ENCODE data around the gene ADGRE2. TPM values are rescaled to one million over a fixed set of nuclear protein-coding genes. Genes with fewer than 3 reads are reported as not detected.

Gene ADGRE2
- total RNA-seq, 4 donors from 2014 or later = 8.1 to 14.3 (median 12.9) TPM

- no peak for DNase-seq (ENCODE audit: low spot score in 2 of 2)
- H3K27me3 ChIP-seq = no peaks in the 10 kb centered on the region
- no peak for TF ChIP-seq POLR2A (IDR thresholded peaks at IDR 0.05)
- TF ChIP-seq POLR2AphosphoS5 (IDR thresholded peaks at IDR 0.05) = no peak
- no peak for TF ChIP-seq EP300 (IDR thresholded peaks at IDR 0.05)
- TF ChIP-seq CTCF (IDR thresholded peaks at IDR 0.05) = no peak
- H3K4me3 ChIP-seq = no peak overlapping the region
- 49% methylated on average over 9 of the region's 9 CpGs for WGBS
- H3K4me1 ChIP-seq = no peaks in the 10 kb centered on the region
- no peak overlapping the region for H3K27ac ChIP-seq
- no peaks in the 10 kb centered on the region for H3K36me3 ChIP-seq
- no peaks in the 10 kb centered on the region for H3K9me3 ChIP-seq
Measured at GRCh38 chr19:14809272-14810057, 31.1 kb upstream of the ADGRE2 start.

GRCh38 chr19:14804765-14805164 lies 26.4 kb upstream of the ADGRE2 start:
- H3K27me3 ChIP-seq = no peaks in the 10 kb centered on the region
- H3K4me1 ChIP-seq = no peaks in the 10 kb centered on the region
- H3K27ac ChIP-seq = no peak overlapping the region
- TF ChIP-seq POLR2AphosphoS5 (IDR thresholded peaks at IDR 0.05) = no peak
- TF ChIP-seq POLR2A (IDR thresholded peaks at IDR 0.05) = no peak
- TF ChIP-seq EP300 (IDR thresholded peaks at IDR 0.05) = no peak
- TF ChIP-seq CTCF (IDR thresholded peaks at IDR 0.05) = no peak
- H3K9me3 ChIP-seq = no peaks in the 10 kb centered on the region
- H3K4me3 ChIP-seq = no peak overlapping the region
- DNase-seq (ENCODE audit: low spot score in 2 of 2) = no peak
- WGBS = 77% methylated on average over 3 of the region's 3 CpGs
- H3K36me3 ChIP-seq = no peaks in the 10 kb centered on the region

GRCh38 chr19:14798760-14799159 lies 20.4 kb upstream of the ADGRE2 start:
- Histone ChIP-seq H3K4me3 (no peak overlapping the region), H3K9me3 (no peaks in the 10 kb centered on the region), H3K27ac (no peak overlapping the region), H3K4me1 (no peaks in the 10 kb centered on the region), H3K36me3 (no peaks in the 10 kb centered on the region), H3K27me3 (no peaks in the 10 kb centered on the region)
- TF ChIP-seq EP300 (IDR thresholded peaks at IDR 0.05) = no peak
- TF ChIP-seq POLR2AphosphoS5 (IDR thresholded peaks at IDR 0.05) = no peak
- TF ChIP-seq CTCF (IDR thresholded peaks at IDR 0.05) = no peak
- WGBS = 81% methylated on average over 5 of the region's 5 CpGs
- DNase-seq (ENCODE audit: low spot score in 2 of 2) = no peak

GRCh38 chr19:14796021-14796420 lies 17.7 kb upstream of the ADGRE2 start:
- 96% methylated on average over 11 of the region's 11 CpGs for WGBS

More at GRCh38 chr19:14796021-14796420, 17.7 kb upstream of the ADGRE2 start:
- Histone ChIP-seq H3K9me3 (no peaks in the 10 kb centered on the region), H3K4me1 (no peaks in the 10 kb centered on the region), H3K27ac (no peak overlapping the region), H3K36me3 (no peaks in the 10 kb centered on the region), H3K27me3 (no peaks in the 10 kb centered on the region), H3K4me3 (no peak overlapping the region)
- DNase-seq (ENCODE audit: low spot score in 2 of 2) = peak in 1 of 2 donors; percentile 31
- no peak for TF ChIP-seq POLR2A (IDR thresholded peaks at IDR 0.05)
- no peak for TF ChIP-seq POLR2AphosphoS5 (IDR thresholded peaks at IDR 0.05)
- no peak for TF ChIP-seq EP300 (IDR thresholded peaks at IDR 0.05)
- TF ChIP-seq CTCF (IDR thresholded peaks at IDR 0.05) = no peak

Data from suprapubic skin (tissue), 4 donors.